Fibroblast of skin of abdomen (primary cell): ENCODE measurements around the gene TAC3.
A peak's percentile ranks its signal among the peaks of the same experiment; 100 is the strongest.
"Not testable (repeated sequence)": the region's sequence is repeated elsewhere in the genome, so short reads cannot be mapped to it uniquely, and the experiment has no call there.

ENCODE experiments used
- DNase-seq: peaks from one replicate; pipeline ENCODE4 v3.0.0-alpha.2; 2013

TAC3 gene

DNA sequence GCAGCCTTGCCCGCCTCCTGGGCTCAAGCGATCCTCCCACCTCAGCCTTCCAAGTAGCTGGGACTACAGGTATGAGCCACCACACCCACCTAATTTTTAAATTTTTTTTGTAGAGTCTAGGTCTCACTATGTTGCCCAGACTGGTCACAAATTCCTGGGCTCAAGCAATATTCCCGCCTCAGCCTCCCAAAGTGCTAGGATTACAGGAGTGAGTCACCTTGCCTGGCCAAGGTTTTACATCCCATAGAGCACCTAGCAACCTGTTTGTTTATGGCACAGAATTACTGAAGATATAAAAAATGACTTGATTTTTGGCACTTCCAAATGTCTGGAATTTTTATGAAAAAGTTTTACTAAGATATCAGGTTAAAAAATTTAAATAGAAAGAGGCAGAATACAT, 17.1 kb upstream of the TAC3 start:
- DNase-seq: no peak

GRCh38 chr12:57031789-57032188, 15.5 kb upstream of the TAC3 start:
- no peak for DNase-seq

- DNase-seq: no peak
These were observed 14.9 kb upstream of the TAC3 start for GRCh38 chr12:57031138-57031725.

- no peak for DNase-seq
These were observed 13.1 kb upstream of the TAC3 start for GRCh38 chr12:57029457-57029856.

- no peak for DNase-seq
These were observed 11.4 kb upstream of the TAC3 start for GRCh38 chr12:57027805-57028153.

DNA sequence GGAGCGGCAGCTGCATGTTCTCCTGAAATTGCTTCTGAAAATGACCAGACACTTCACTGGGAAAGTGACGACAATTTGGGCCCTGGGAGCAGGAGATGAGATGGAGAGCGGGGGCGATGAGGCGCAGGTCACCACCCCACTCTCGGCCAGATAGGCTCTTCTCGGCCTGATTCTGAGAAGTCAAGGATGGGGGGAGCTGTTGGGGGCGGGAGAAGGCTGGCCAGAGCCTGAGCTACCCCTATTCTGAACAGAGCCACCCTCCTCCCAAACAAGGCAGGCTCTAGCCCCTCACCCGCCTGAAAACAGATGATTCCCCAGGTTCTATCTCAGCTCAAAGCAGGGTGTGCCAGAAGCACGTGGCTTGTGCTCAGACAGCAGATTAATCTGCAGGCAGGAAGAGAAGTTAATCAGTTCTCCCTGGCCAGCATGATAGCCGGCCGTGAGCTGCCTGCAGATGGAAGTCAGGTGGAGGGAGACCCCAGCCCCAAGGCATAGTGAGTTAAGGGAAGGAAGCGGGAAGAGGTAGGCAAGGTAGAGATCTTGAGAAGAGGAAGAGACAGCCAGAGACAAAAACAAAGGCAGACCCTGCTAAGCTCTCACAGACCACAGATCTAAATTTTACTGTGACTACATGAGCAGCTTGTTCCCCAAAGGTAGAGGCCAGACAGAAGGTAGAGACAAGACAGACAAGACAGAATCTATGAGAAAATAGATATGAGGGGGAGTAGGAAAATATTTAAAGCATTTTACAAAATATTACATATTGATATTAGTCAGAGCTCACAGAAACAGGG, 10.9 kb upstream of the TAC3 start:
- DNase-seq: no peak

DNA sequence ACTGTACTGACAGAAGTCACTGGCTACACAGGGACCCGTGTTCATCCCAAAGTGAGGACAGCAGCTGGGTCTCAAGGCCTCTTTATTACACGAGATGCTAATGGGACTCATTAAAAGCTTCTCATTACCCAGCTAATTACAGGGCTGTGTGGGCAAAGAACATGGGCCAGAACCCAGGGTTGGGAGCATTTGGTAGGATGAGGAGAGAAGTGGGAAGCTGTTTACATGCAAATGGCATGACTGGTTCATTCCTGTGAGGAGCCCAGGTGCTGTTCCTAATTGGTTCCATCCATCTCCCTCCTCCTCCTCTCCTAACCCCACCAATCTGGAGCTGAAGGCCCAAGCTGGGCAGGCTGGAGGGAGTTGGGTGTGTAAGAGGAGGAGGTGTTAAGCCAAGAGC, 8.9 kb upstream of the TAC3 start:
- no peak for DNase-seq

- DNase-seq: not testable (repeated sequence)
These were observed 6.0 kb upstream of the TAC3 start for GRCh38 chr12:57022324-57022723.

GRCh38 chr12:57019983-57020719, 3.8 kb upstream of the TAC3 start:
- no peak for DNase-seq

GRCh38 chr12:57018906-57019305, 2.6 kb upstream of the TAC3 start:
- no peak for DNase-seq

- not testable (repeated sequence) for DNase-seq
These were observed 2.0 kb upstream of the TAC3 start for GRCh38 chr12:57018353-57018752.

GRCh38 chr12:57012600-57013465, 3.5 kb downstream of the TAC3 start:
- DNase-seq: no peak

DNA sequence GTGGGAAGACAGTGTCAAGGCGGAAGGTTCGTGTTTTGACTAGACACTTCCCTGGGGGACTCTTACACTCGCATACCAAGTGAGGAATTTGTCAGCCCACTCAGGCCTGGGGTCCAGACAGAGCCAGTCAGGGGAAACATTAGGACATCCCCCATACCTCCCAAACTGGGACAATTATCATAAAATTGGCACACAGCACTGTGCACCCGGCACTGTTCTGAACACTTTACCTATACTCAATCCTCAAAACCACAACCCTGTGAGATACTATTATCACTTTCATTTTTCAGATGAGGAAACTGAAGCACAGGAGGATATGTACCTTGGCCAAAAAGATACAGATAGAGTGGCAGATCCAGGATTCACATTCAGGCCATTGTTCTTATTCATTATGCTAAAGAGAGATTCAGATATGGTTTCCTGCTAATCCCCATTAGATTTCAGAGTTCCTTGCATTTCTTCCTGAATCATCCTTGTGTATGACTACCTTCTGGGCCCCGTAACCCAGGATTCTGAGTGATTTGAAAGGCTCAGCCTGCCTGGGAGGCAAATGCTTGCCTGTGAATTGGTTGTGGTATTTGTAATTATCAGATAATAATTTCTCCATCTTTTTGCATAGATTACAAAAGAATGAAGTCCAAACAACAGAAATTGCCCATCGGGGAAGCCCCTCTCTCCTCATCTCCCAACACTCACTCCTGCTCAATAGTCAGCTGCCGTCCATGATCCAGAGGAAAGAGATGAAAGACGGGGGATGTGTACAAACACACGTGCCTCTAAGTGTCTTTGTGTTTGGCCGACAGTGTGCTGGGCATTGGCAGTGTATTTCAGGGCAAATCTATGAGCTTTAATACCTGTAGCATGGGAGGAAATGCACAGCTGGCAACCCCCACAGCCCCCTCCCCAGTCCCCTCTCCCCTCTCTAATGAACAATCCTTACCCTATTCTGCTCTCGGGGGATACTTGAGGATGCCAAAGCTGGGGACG, 4.6 kb downstream of the TAC3 start:
- DNase-seq: no peak

- no peak for DNase-seq
These were observed 5.6 kb downstream of the TAC3 start for GRCh38 chr12:57010627-57011247.

DNA sequence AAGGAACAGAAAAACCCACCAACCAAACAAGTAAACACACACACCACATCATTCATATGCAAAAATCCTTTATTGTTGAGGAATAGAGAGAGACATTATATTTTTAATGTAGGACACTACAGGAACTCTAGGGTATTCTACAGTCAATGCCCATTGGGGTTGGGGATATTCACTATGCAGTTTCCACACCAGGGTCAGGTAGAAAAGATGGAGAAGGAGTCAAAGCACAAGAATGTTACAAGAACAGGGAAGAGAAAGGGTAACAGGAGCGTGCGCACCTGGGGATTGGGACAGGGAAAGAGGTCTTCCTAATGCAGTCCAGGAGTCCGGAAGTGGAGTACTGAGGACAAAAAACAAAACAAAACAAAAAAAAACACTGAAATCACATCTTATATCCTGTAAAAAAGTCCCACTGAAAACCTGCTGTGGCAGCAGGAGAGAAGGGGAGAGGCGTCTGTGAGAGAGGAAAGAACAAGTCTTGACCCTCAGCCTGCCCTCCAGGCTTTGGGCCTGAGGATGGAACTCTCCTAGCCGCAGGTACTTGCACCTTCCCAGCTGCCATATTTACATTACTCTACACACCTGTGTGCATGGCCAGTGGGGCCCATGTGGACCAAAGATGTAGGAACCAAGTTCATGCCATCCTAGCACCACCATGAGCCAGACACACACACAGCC, 6.2 kb downstream of the TAC3 start:
- no peak for DNase-seq

DNA sequence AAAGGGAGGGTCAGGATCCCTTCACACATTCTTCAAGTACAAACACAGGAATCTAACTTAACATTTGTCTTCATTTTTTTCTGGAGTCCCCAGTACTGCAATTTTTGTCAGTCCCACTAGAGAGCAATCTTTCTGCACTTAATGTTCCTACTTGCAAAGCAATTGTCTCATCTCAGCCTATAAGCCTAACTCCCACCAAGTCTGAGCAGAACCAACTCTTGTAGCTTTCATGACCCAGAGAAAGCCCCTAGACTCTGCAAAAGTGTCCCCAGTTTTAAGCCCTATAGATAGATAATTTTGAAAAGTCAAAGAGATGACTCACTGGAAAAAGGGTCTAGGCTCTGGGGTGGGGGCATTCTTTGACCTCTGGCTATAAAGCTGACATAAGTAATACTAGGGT, 8.2 kb downstream of the TAC3 start:
- DNase-seq: peak; percentile 60

DNA sequence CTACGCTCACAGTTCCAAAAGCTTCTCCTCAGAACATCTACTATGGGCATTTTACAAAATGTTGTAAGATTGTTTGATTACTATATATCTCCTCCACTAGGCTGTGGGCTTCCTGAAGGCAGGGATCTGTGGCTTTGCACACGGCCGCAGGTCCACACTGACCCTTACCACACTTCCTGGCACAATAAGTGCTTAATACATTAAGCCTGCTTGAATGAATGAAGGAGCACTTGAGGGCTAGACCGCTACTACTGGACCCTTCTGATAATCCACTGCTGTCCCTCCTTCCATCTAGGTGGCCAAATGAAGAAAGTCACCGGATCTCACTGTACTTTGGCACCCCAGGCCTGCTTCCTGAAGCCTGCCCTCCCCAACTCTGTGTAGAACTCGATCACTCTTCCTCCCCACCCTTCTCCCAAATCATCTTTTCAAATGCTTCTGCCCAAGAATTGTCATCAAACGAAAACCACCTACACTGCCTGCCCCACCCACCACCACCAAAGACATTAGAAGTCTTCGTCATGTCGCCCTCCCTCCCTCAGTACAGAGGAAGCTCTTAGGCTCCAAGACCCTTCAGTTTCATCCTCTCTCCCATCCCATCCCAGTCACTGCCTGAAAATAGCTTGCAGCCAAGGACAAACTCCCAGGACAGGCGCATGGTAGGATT, 9.4 kb downstream of the TAC3 start:
- DNase-seq: no peak

GRCh38 chr12:57005980-57006808, 10.1 kb downstream of the TAC3 start, which contains the start of gene ZBTB39:
TSS of gene ZBTB39 (minus strand) at chr12:57006546. CDS start at chr12:57004917, 1,629 bp downstream.
- DNase-seq: peak; percentile 71

GRCh38 chr12:57004651-57005050, 11.7 kb downstream of the TAC3 start:
- no peak for DNase-seq
